Kidney epithelial cell (primary cell): Measurements from ENCODE around the gene GNGT1. TPM values are rescaled to one million over a fixed set of nuclear protein-coding genes. Genes with fewer than 3 reads are reported as not detected.

Experiments
- DNase-seq: peaks from one replicate; pipeline ENCODE4 v3.0.0-alpha.2; 2010; ENCODE audit warnings: low read depth
- H3K27me3 ChIP-seq: 2 replicates; pipeline ENCODE4 v1.6.0; 2011; ENCODE audit warnings: low read length; ENCODE audit not compliant: control insufficient read depth, insufficient read depth
- H3K36me3 ChIP-seq: 2 replicates; pipeline ENCODE4 v1.5.1; 2011; ENCODE audit warnings: low read length; ENCODE audit not compliant: control insufficient read depth, insufficient read depth
- H3K4me3 ChIP-seq: 2 replicates; pipeline ENCODE4 v1.5.1; 2011; ENCODE audit warnings: low read depth, mild to moderate bottlenecking, control low read depth, low read length
- CTCF ChIP-seq: IDR thresholded peaks from 2 replicates; pipeline ENCODE4 v1.5.1; 2011; ENCODE audit warnings: mild to moderate bottlenecking, moderate library complexity, low read length, control low read depth, inconsistent platforms; ENCODE audit not compliant: insufficient read depth, poor library complexity, severe bottlenecking
- total RNA-seq: library from RNA; depleted of rRNA; stranded (reverse); fragments of >200 nt; gene quantifications from 2 replicates; pipeline ENCODE4 v1.2.3, GENCODE V29; 2015

Gene GNGT1
- total RNA-seq: not detected in 2 replicates

GRCh38 chr7:93906267-93906666 lies at the start of gene GNGT1:
TSS of gene GNGT1 (plus strand) at chr7:93906567. CDS start at chr7:93906747, 180 bp downstream.
- no peak for DNase-seq
- no peak for TF ChIP-seq CTCF
- H3K36me3 ChIP-seq: no peaks in the 10 kb centered on the region
- no peaks in the 10 kb centered on the region for H3K27me3 ChIP-seq
- no peak within 1 kb of the TSS for H3K4me3 ChIP-seq

DNA sequence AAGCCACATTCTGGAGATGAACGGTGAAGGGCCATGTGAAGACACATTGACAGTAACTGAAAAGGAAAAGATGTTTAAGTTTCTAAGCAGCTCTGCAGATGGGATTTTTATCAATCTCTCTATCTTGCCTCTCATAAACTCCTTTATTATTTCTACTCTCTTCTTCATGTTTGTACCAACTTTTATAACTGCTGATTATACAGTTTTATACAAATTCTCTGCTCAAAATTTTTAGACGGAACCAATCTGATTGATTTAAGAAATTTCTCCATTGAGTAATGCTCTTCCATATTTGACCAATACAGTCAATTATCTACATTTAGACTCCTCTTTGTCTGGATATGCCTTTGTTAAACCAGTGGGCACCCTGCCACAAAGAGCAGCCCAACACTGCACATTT lies 47.5 kb upstream of the GNGT1 start:
- H3K27me3 ChIP-seq: no peaks in the 10 kb centered on the region
- H3K36me3 ChIP-seq: no peaks in the 10 kb centered on the region
- no peak for DNase-seq
- no peak overlapping the region for H3K4me3 ChIP-seq
- TF ChIP-seq CTCF: no peak

DNA sequence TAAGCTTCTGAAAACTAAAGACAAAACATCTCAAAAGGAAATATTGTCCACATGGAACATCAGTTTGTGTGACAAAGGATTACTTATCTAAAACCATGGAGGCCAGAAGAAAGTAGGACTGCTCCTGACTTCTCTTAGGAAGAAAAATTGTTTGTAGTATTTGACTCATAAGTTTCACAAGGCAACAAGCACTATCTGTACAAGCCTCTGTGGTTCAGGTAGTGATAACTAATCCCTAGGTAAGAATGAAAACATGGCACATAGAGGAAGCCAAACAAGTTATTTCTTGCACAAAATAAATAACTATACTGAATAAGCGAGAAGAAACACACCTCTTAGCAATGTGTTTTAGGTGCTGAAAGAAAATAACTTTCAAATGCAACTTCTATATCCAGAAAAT lies 46.1 kb upstream of the GNGT1 start:
- no peak for TF ChIP-seq CTCF
- DNase-seq: no peak
- Histone ChIP-seq H3K36me3 (no peaks in the 10 kb centered on the region), H3K4me3 (no peak overlapping the region), H3K27me3 (no peaks in the 10 kb centered on the region)

DNA sequence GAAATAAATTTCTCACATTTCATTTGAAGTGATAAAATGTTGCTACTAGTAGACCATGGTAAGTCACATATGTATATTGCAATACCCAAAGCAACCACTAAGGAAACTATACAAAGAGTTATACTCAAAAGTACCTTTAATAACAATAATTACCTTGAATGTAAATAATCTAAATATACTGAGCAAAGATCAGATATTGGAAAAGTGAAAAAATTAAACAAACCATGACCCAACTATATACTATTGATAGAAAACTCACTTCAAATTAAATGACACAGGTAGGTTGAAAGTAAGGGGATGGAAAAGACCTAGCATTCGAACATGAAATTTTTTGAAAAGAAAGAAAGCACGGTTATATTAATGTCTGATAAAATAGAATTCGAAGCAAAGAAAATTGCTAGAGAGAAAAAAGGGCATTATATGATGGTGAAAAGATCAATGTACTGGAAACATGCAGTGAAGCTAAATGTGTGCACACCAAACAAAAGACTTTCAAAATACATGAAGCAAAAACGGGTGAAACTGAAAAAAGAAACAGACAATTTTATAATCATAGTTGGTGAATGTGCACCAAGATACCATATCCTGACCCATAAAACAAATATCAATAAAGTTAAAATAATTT lies 44.9 kb upstream of the GNGT1 start:
- no peak for TF ChIP-seq CTCF
- no peaks in the 10 kb centered on the region for H3K27me3 ChIP-seq
- H3K4me3 ChIP-seq: no peak overlapping the region
- DNase-seq: no peak
- no peaks in the 10 kb centered on the region for H3K36me3 ChIP-seq

- H3K36me3 ChIP-seq: no peaks in the 10 kb centered on the region
- no peak for DNase-seq
- TF ChIP-seq CTCF: no peak
Measured at GRCh38 chr7:93862651-93863050, 43.7 kb upstream of the GNGT1 start.

GRCh38 chr7:93866886-93867285 lies 39.5 kb upstream of the GNGT1 start:
- H3K36me3 ChIP-seq: no peaks in the 10 kb centered on the region
- no peak for TF ChIP-seq CTCF
- no peaks in the 10 kb centered on the region for H3K27me3 ChIP-seq
- H3K4me3 ChIP-seq: no peak overlapping the region
- DNase-seq: no peak

More at GRCh38 chr7:93862651-93863050, 43.7 kb upstream of the GNGT1 start:
- Histone ChIP-seq H3K4me3 (no peak overlapping the region), H3K27me3 (no peaks in the 10 kb centered on the region)
